Stomach (tissue), 4 donors: ENCODE results near the gene F2.

ENCODE experiments used
- EP300 ChIP-seq: sonication (generic); formaldehyde crosslinking; IDR thresholded peaks from one replicate; pipeline ENCODE4 v1.6.1; 2017; ENCODE audit warnings: antibody characterized with exemption
- POLR2A ChIP-seq, 4 donors: fragments of 450-650 bp; IDR thresholded peaks; one replicate each; pipeline ENCODE4 v1.6.1; 2016; ENCODE audit warnings: antibody characterized with exemption in 4 of 4, control low read depth in 2 of 4, mild to moderate bottlenecking in 1 of 4, moderate library complexity in 1 of 4
- POLR2AphosphoS5 ChIP-seq, 3 donors: sonication (generic); formaldehyde crosslinking; IDR thresholded peaks; one replicate each; pipeline ENCODE4 v1.6.1; 2016; ENCODE audit warnings: antibody characterized with exemption in 3 of 3
- TF ChIP-seq, protein P1 (sequence below), 7 experiments: fragments of 450-650 bp in 4 of 7; fragments of 200-600 bp in 3 of 7; sonication (generic) in 3 of 7; IDR thresholded peaks; one replicate each; pipeline ENCODE4 v1.5.1; 2016 to 2019; ENCODE audit warnings: antibody characterized with exemption in 7 of 7, control low read depth in 2 of 7, mild to moderate bottlenecking in 1 of 7

DNA sequence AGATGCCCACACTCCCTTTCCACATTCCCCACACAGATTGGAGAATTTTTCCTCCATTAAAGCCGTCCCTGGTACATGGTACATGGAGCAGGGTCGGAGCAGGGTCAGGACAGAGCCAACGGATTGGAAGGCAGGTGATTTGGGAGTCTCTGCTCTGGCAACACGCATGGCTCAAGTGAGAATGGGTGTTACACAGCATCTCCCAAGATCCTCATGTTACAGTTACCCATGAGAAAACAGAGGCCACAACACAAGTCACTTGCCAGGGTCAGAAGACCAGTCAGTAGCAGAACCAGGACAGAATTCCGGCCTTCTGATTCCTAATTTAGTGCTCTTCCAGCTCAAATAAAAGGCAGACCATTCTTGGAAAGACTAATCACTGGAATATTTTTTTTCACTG lies 7.7 kb upstream of the F2 start:
- TF ChIP-seq POLR2AphosphoS5 (IDR thresholded peaks at IDR 0.05), result no peak
- TF ChIP-seq, protein P1, sequence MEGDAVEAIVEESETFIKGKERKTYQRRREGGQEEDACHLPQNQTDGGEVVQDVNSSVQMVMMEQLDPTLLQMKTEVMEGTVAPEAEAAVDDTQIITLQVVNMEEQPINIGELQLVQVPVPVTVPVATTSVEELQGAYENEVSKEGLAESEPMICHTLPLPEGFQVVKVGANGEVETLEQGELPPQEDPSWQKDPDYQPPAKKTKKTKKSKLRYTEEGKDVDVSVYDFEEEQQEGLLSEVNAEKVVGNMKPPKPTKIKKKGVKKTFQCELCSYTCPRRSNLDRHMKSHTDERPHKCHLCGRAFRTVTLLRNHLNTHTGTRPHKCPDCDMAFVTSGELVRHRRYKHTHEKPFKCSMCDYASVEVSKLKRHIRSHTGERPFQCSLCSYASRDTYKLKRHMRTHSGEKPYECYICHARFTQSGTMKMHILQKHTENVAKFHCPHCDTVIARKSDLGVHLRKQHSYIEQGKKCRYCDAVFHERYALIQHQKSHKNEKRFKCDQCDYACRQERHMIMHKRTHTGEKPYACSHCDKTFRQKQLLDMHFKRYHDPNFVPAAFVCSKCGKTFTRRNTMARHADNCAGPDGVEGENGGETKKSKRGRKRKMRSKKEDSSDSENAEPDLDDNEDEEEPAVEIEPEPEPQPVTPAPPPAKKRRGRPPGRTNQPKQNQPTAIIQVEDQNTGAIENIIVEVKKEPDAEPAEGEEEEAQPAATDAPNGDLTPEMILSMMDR (IDR thresholded peaks at IDR 0.05), result no peak
- no peak for TF ChIP-seq POLR2A (IDR thresholded peaks at IDR 0.05)
- no peak for TF ChIP-seq EP300
